HS-5 (cell line): ENCODE results near the gene EPHB1.
"Not testable (repeated sequence)": the region's sequence is repeated elsewhere in the genome, so short reads cannot be mapped to it uniquely, and the experiment has no call there.

ENCODE experiments used
- DNase-seq: peaks from one replicate; pipeline ENCODE4 v3.0.0-alpha.2; 2012; ENCODE audit warnings: low read depth

Gene EPHB1

GRCh38 chr3:135047061-135047460 is 252.0 kb downstream of the EPHB1 start:
- DNase-seq = no peak

GRCh38 chr3:135050536-135050935 is 255.5 kb downstream of the EPHB1 start:
- DNase-seq = no peak

- no peak for DNase-seq
Observed at GRCh38 chr3:135051409-135051973, 256.4 kb downstream of the EPHB1 start.

- no peak for DNase-seq
Observed at GRCh38 chr3:135055449-135055848, 260.4 kb downstream of the EPHB1 start.

- DNase-seq = no peak
Observed at GRCh38 chr3:135056084-135056730, 261.1 kb downstream of the EPHB1 start.

- DNase-seq = no peak
Observed at GRCh38 chr3:135056733-135057310, 261.8 kb downstream of the EPHB1 start.

GRCh38 chr3:135057996-135058395 is 262.9 kb downstream of the EPHB1 start:
- no peak for DNase-seq

- no peak for DNase-seq
Observed at GRCh38 chr3:135059580-135059979, 264.5 kb downstream of the EPHB1 start.

- not testable (repeated sequence) for DNase-seq
Observed at GRCh38 chr3:135066844-135067727, 272.0 kb downstream of the EPHB1 start.

GRCh38 chr3:135068011-135068410 is 273.0 kb downstream of the EPHB1 start:
- no peak for DNase-seq

GRCh38 chr3:135069406-135069805 is 274.3 kb downstream of the EPHB1 start:
- DNase-seq = no peak

GRCh38 chr3:135071483-135071882 is 276.4 kb downstream of the EPHB1 start:
- no peak for DNase-seq

GRCh38 chr3:135072431-135072830 is 277.4 kb downstream of the EPHB1 start:
- no peak for DNase-seq

- DNase-seq = no peak
Observed at GRCh38 chr3:135075157-135075556, 280.1 kb downstream of the EPHB1 start.

GRCh38 chr3:135076341-135076740 is 281.3 kb downstream of the EPHB1 start:
- DNase-seq = no peak

GRCh38 chr3:135077186-135077585 is 282.1 kb downstream of the EPHB1 start:
- no peak for DNase-seq

GRCh38 chr3:135078283-135078682 is 283.2 kb downstream of the EPHB1 start:
- DNase-seq = no peak

- no peak for DNase-seq
Observed at GRCh38 chr3:135079095-135079494, 284.0 kb downstream of the EPHB1 start.

- no peak for DNase-seq
Observed at GRCh38 chr3:135081451-135081850, 286.4 kb downstream of the EPHB1 start.

GRCh38 chr3:135081856-135082434 is 286.9 kb downstream of the EPHB1 start:
- no peak for DNase-seq

GRCh38 chr3:135082706-135083105 is 287.6 kb downstream of the EPHB1 start:
- no peak for DNase-seq

GRCh38 chr3:135083179-135083578 is 288.1 kb downstream of the EPHB1 start:
- no peak for DNase-seq
